GM18526 (cell line): ENCODE measurements around the gene LCLAT1.

Experiments
- POLR2A ChIP-seq: IDR thresholded peaks from 3 replicates; pipeline ENCODE4 v1.6.1; 2011; ENCODE audit not compliant: insufficient read length; ENCODE audit errors: extremely low read depth

LCLAT1 gene

GRCh38 chr2:30511122-30512083 lies 64.4 kb downstream of the LCLAT1 start:
- no peak for TF ChIP-seq POLR2A

GRCh38 chr2:30512243-30512886 lies 65.3 kb downstream of the LCLAT1 start:
- TF ChIP-seq POLR2A, result no peak

DNA sequence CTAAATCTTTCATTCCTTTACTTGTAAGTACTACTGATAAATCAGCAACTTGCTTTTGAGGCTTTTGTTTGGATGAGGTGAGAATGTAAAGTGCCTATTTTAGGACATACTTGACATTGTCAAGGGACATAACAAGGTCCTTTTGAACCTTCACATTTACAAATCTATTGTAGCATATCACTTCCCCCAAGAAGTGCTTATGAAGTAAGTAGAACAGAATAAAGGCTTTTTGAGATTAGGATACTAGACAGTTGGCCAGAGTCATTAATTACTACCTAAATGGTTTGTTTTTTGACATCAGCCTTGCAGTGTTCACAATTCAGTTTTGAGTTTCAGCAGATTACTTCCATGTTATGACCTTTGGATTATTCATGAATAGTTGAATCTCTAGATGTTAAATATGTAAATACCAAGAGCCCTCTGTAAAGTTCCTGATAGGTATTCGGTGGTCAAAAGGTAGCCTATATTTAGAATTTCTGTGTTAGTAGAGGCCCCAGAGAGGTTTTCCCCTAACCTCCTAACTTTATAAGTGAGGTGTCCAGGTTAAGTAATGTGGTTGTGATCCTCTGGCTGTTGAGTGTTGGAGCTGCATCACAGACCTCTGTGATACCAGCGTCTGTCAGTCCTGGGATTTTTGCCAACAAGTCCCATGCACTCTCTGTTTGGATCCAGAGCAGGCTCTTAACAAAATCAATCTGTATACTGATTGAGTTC lies 67.2 kb downstream of the LCLAT1 start:
- no peak for TF ChIP-seq POLR2A

GRCh38 chr2:30514848-30515435 lies 67.9 kb downstream of the LCLAT1 start:
- TF ChIP-seq POLR2A, result no peak

- no peak for TF ChIP-seq POLR2A
These were observed 69.1 kb downstream of the LCLAT1 start for GRCh38 chr2:30516166-30516565.

DNA sequence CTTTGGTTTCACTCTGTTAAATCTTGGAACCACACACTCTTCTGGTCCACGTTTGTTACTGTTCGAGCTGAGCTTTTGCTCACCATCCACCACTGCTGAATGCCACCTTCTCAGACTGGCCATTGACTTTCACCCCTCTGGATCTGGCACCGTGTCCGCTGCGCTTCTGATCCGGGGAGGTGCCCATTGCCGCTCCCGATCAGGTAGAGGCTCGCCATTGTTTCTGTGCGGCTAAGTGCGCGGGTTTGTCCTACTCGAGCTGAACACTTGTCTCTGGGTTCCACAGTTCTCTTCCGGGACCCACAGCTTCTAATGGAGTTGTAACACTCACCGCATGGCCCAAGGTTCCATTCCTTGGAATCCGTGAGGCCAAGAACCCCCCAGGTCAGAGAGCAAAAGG lies 72.8 kb downstream of the LCLAT1 start:
- TF ChIP-seq POLR2A, result no peak

GRCh38 chr2:30522421-30522820 lies 75.4 kb downstream of the LCLAT1 start:
- TF ChIP-seq POLR2A, result no peak

- TF ChIP-seq POLR2A, result no peak
These were observed 80.4 kb downstream of the LCLAT1 start for GRCh38 chr2:30527411-30527810.

DNA sequence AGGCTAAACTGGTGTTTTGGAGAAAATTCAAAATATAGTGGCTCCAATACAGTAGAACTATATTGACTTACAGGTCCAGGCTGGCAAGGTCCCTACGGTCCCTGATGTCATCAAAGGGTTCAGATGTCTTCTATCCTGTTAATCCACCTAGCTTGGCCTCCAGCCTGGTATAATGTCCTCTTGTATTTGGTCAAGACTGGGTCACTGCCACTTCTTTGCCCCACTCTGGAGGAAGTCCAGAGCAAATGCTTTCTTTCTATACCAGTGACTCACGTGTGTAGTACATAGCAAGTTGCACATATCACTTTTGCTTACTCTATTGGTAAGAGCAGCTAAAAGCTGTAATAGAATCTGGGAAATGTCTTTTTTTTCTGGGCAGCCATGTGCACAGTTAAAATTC lies 80.8 kb downstream of the LCLAT1 start:
- no peak for TF ChIP-seq POLR2A

GRCh38 chr2:30530346-30530745 lies 83.3 kb downstream of the LCLAT1 start:
- TF ChIP-seq POLR2A, result no peak

GRCh38 chr2:30541680-30542079 lies 94.6 kb downstream of the LCLAT1 start:
- TF ChIP-seq POLR2A, result no peak

DNA sequence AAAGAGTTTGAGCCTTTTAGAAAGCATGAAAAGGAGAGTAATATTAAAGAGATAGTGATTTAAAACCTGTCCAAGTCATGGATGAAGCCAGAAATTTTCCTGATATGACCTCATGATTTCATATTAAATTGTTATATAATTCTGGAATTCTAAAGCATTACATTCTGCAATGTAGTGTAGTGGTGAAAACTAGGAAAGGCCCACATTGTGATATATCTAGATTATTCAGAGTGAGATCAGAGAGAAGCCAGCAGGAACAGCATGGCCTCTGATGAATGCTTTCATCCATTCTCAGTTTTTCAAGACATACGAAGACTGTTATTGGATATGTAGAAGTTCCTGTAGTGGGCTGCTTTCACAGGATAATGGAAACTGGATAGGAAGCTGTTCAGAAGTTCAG lies 98.8 kb downstream of the LCLAT1 start:
- TF ChIP-seq POLR2A, result no peak

GRCh38 chr2:30548386-30548785 lies 101.3 kb downstream of the LCLAT1 start:
- no peak for TF ChIP-seq POLR2A

- no peak for TF ChIP-seq POLR2A
These were observed 102.0 kb downstream of the LCLAT1 start for GRCh38 chr2:30549096-30549495.

DNA sequence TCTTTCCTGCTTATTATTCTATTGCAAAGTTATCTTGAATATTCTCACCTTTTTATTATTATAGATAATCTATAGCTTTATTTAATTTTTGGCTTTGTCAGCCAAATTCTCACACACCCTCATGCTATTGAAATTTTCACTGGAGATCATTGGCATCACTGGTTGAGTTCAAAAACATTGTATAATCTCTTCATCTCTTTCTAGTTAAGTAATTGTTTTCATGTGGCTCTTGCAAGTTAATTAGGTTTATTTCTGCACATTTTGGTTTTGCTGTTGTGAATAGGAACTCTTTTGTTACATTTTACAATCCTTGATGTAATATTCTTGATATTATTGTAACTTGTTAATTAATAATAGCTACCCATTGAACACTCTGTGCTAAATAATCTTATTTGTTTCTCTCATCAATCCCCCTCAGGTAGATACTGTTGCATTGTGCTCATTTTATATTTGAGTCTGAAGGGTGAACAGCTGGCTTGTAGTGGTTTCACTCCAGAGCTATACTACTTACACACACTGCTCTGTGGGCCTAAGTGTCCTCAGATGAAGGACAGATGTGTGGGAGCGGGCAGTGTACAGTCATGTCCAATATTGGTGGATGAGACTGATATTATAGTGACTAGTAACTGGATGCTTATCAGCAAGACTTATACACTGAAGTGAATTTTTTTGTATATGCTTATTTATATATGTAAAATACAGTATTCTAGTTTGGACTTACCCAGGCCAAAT lies 112.7 kb downstream of the LCLAT1 start:
- TF ChIP-seq POLR2A, result no peak

GRCh38 chr2:30561349-30561748 lies 114.3 kb downstream of the LCLAT1 start:
- TF ChIP-seq POLR2A, result no peak
